Spleen (tissue), 7 donors: ENCODE data around the gene JCAD.

Experiments used
- CTCF ChIP-seq, 11 experiments: fragments of 200-600 bp in 7 of 11; fragments of 450-650 bp in 4 of 11; sonication (generic) in 4 of 11; IDR thresholded peaks in 8 of 11; conservative IDR thresholded peaks in 3 of 11; 1 replicate in 7 of 11; 2 replicates in 4 of 11; pipeline versions ENCODE4 v1.4.0 to v1.8.0; 2016 to 2021; ENCODE audit warnings: antibody characterized with exemption in 11 of 11, inconsistent platforms in 4 of 11, mild to moderate bottlenecking in 1 of 11
- POLR2A ChIP-seq, 3 donors: fragments of 450-650 bp; IDR thresholded peaks; one replicate each; pipeline ENCODE4 v1.5.1; 2017; ENCODE audit warnings: antibody characterized with exemption in 3 of 3, mild to moderate bottlenecking in 1 of 3
- POLR2AphosphoS5 ChIP-seq, 3 donors: sonication (generic); formaldehyde crosslinking; IDR thresholded peaks; one replicate each; pipeline ENCODE4 v1.5.1; 2017; ENCODE audit warnings: antibody characterized with exemption in 3 of 3
- donor health status: DM: no; HTN: no; CAD: no; lungs with moderate emphysema.
- donor health status: DM: no; HTN: no; CAD: no.
- donor health status: DM: no; HTN: no; CAD: no.

- TF ChIP-seq CTCF (IDR thresholded peaks at IDR 0.05 in 8 of 11, conservative IDR thresholded peaks at IDR 0.05 in 3 of 11) (no peak), POLR2A (IDR thresholded peaks at IDR 0.05) (no peak), POLR2AphosphoS5 (IDR thresholded peaks at IDR 0.05) (no peak)
Observed at GRCh38 chr10:30072068-30072467, 12.7 kb upstream of the JCAD start.
